Astrocyte of the hippocampus (primary cell): ENCODE data around the gene IBA57.
"Not testable (repeated sequence)": the region's sequence is repeated elsewhere in the genome, so short reads cannot be mapped to it uniquely, and the experiment has no call there.

Source experiments
- DNase-seq: peaks from one replicate; pipeline ENCODE4 v3.0.0; 2011; ENCODE audit warnings: low read depth, low spot score

Gene IBA57

DNA sequence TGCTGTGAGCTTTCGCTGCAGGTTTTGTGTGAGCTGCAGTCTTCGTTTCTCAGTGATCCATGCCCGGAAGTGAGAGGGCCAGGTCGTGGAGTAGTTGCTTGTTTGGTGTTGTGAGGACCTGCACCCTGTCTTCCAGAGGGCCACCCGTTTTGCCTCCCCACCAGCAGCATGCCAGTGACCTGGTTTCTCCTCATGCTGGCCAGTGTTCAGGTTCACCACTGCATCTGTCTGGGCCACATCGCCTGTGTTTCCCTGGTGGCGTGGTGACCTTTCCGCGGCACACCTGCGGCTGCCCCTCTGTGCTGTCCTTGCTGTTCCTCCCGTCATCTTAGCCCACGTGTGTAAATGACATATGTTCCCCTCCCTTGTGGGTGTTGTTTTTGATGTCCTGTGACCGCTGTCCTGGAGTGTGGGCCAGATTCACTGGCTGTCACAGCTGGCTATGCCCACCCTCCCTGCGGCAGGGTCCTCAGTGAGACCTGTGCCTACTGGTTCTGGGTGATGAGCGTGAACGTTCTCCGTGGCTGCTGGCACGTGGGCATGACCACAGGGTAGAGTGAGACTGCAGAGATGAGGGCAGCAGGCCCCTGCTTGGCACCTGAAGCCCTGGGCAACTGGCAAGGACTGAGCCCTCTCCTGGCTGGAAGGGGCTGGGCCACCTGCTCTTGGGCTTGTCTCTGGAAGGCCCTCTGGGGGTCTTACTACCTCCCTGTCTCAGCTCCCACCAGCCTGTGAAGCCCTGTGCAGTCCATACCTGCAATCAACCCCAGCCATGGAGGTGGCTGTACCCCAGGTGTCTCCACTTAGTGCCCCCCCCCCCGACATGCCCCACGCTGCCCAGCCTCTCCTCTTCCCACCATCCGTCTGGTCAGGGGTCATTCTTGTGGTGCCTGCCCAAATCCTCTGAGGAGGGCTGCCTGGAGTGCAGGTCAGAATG is 7.3 kb downstream of the IBA57 start:
- DNase-seq, result no peak

- not testable (repeated sequence) for DNase-seq
Observed at GRCh38 chr1:228173528-228174481, 8.2 kb downstream of the IBA57 start.

DNA sequence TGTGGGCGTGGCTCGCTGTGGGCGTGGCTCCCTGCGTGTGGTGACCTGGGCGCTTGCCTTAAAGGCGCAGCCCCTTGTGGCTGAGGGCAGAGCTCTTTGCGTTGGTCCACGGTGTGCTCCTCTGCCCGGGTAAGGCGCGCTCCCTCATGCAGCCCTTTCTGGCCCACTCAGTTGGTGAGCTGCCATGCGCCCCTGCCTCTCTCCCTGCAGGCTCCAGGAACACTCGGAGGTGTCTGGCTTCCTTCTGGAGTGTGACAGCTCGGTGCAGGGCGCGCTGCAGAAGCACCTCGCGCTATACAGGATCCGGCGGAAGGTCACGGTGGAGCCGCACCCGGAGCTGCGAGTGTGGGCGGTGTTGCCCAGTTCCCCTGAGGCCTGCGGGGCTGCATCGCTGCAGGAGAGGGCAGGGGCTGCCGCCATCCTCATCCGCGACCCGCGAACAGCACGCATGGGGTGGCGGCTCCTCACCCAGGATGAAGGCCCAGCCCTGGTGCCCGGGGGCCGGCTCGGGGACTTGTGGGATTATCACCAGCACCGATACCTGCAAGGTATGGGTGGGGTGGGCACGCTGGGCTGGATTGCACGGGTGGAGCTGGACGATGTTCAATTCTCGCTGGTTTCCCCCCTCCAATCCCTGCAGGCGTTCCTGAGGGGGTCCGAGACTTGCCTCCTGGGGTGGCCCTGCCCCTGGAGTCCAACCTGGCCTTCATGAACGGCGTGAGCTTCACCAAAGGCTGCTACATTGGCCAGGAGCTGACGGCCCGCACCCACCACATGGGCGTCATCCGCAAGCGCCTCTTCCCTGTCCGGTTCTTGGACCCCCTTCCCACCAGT is 9.1 kb downstream of the IBA57 start:
- no peak for DNase-seq

DNA sequence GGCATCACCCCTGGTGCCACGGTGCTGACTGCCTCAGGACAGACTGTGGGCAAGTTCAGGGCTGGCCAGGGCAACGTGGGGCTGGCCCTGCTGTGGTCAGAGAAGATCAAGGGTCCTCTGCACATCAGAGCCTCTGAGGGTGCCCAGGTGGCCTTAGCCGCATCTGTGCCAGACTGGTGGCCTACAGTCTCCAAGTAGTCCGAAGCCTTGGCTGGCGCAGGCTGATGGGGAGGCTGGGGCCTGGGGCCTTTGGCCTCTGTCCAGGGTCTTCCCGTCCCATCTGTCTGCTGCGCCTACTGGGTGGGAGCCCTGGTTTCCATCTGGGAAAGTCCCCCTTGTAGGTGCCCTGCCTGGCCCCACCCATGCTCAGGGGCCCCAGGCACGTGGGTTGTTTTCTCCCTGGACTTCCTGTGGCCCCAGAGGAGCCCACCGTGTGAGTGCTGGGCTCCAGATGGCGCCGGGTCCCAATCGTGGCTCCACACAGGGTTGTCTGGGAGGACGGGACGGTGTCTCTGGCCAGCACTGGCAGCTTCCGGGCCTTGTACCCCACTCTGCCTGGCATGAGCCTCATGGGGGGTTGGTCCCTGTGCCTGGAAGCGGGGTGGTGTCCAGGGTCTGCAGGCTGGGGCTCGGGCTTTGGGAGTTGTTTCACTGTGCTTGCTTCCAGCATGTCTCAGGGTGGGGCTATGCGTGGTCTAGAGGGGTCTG is 9.9 kb downstream of the IBA57 start:
- no peak for DNase-seq

GRCh38 chr1:228176024-228176395 is 10.4 kb downstream of the IBA57 start:
- DNase-seq, result no peak

DNA sequence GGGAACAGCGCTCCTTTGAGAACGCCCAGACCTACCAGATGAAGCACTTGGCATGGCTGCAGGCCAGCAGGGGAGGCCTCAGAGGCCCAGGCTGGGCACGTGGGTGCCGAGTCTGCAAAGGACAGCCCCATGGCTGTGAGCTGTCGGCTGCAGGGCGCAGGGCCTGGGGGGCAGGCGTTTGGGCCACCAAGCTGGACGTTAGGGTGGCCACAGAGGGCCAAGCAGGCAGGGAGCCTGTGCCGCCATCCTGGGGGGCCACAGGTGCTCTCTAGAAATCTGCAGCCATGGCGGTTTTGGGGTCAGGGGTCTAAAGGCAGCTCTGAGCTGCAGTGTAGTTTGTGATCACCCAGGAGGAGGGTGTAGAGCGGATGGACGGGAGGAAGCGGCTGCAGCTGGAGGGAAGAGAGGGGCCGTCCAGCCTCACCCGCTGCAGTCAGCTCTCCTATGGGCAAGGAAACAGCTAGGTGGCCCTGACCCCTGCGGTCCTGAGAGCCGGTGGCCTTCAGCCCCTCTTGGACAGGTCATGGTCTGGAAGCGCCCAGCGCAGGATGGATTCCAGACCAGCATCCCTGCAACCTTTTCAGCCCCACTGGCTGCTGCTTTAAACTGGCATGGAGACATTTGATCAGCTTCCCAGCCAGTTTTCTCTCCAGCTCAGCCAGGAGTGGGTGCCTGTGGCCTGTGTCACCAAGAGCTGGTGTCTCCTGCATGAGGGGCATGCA is 11.0 kb downstream of the IBA57 start:
- DNase-seq, result no peak

GRCh38 chr1:228177183-228177475 is 11.5 kb downstream of the IBA57 start:
- DNase-seq, result no peak

DNA sequence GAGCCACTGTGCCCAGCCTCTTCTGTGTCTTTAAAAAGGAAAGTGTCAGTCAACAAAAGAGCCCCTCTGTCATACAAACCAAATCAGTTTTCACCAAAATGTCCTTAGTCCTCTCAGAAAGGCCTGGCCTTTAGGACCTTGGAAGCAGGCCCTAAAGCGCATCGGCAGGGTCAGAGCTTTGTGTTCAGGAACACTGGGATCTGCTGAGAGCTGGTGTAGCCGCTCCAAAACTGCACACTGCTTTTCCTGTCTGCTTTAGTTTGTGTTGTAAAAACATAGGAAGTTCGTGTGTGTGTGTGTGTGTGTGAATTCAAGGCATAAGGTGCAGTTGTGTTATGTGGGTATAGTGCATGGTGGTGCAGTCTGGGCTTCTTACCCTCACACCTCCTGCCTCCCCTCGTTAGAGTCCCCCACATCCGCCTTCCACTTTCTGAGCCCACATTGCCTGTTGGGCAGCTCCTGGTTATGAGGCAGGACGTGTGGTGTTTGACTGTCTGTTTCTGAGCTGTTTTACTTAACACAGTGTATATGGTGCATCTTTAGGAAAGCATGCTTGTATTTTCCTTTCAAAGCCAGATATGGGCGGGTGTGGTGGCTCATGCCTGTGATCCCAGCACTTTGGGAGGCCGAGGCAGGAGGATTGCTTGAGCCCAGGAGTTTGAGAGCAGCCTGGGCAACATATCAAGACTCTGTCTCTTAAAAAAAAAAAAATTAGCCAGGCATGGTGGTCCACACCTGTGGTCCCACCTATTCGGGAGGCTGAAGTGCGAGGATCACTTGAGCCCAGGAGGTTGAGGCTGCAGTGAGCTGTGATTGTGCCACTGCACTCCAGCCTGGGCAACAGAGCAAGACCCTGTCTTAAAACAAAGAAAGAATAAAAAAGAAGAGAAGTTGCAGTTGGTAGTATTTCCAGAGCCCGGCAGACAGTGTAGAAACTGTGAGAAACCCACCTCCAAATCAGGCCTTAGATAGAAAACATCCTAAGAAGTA is 12.4 kb downstream of the IBA57 start:
- no peak for DNase-seq

GRCh38 chr1:228178737-228179684 is 13.4 kb downstream of the IBA57 start:
- DNase-seq, result no peak

DNA sequence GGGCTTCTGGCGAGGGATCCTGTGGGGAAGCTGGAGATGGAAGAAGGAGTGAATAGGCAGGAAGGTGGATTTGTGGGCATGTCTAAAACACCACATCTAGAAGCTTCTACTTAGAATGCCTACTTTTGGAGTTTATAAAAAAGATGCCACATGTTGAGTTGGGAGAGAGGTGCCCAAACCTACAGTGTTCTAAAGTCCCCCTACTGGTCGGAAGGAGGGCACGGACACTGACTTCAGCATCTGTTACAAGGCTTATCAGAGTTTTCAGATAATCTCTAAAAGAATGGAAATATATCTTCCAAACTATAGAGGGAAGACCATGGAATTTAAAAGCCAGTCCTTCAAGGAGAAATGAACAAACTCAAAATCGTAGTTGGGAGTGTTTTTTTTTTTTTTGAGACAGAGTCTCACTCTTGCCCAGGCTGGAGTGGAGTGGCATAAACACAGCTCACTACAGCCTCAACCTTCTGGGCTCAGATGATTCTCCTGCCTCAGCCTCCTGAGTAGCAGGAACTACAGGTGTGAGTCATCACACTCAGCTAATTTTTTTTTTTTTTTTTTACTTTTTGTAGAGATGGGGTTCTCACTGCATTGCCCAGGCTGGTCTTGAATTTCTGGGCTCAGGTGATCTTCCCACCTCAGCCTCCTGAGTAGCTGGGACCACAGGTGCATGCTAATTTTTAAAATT is 14.8 kb downstream of the IBA57 start:
- no peak for DNase-seq

- DNase-seq, result no peak
Observed at GRCh38 chr1:228180959-228181644, 15.5 kb downstream of the IBA57 start.

DNA sequence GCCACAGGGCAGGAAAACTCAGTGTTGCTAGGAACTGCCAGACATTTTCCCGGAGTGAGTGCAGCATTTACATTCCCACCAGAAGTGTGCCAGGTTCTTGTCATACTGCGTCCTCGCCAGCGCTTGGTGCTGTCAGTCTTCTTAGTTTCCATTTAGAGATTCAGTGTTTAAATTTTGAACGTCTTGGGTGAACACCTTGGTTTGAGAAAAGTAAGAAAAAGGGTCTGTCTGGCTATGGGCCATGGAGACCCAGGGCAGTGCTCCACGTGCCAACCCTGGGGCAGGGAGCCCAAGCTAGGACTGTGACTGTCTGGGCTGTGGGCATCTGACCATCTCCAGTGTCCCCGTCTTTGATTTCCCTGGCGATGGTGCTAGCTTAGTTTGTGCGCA is 16.0 kb downstream of the IBA57 start:
- no peak for DNase-seq

DNA sequence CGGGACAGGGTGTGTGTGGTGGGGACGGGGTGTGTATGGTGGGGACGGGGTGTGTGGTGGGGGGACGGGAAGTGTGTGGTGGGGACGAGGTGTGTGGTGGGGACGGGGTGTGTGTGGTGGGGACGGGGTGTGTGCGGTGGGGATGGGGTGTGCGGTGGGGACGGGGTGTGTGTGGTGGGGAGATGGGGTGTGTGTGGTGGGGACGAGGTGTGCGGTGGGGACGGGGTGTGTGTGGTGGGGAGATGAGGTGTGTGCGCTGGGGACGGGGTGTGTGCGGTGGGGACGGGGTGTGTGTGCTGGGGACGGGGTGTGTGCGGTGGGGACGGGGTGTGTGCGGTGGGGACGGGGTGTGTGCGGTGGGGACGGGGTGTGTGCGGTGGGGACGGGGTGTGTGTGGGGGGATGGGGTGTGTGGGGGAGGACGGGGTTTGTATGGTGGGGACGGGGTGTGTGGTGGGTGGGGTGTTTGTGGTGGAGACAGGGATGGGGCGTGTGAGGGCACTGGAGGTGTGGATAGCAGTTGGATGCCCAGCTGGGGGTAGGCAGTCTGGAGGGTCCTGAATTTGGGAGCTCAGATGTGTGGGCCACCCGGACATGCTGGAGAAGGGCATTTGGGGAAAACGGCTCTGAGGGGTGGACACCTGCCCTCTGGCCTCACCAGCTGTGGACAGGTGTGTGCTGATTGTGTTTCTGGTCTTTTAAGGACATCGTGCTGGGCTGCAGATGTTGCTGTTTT is 16.9 kb downstream of the IBA57 start:
- DNase-seq, result no peak

DNA sequence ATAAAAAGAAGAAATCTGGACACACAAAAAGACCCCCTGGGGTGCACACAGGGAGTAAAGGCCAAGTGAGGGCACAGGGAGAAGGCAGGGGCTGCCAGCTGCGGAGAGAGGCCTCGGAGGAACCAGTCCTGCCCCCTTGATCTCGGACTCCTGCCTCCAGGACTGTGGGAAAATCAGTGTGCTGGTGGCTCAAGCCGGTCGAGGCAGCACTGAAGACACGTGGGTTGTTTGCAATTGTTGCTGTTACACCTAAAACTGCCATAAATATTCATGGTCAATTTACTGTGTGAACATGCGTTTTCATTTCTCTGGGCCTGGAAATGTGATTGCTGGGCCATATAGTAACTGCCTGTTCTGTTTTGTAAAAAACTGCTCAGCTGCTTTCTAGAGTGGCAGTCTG is 18.5 kb downstream of the IBA57 start:
- no peak for DNase-seq

- DNase-seq, result no peak
Observed at GRCh38 chr1:228185641-228185965, 20.0 kb downstream of the IBA57 start.

- DNase-seq, result not testable (repeated sequence)
Observed at GRCh38 chr1:228188249-228188648, 22.6 kb downstream of the IBA57 start.
